ENCODE results near the gene GPRC5C. TPM values are rescaled to one million over a fixed set of nuclear protein-coding genes. Genes with fewer than 3 reads are reported as not detected.
A peak's percentile ranks its signal among the peaks of the same experiment; 100 is the strongest.
"Not testable (repeated sequence)": the region's sequence is repeated elsewhere in the genome, so short reads cannot be mapped to it uniquely, and the experiment has no call there.

Gene GPRC5C
- total RNA-seq, 1 donor from 2014 or later: 62.9 TPM

DNA sequence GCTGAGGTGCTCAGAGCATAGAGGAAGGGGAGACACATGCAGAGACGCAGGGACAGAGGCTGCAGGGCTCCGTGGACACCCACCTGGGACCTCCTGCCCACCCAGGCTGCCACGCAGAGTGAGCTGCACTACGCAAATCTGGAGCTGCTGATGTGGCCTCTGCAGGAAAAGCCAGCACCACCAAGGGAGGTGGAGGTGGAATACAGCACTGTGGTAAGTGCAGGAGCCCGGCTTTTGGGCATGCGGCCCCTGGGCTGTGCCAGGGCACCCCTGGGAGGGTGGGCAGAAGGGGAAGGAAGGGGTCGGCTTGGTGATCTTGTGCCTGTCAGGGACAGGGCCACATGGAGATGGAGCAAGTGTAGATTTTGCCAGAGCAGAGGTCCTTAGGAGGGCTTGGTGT lies 49.7 kb downstream of the GPRC5C start:
- DNase-seq (ENCODE audit: low spot score) (no peak), ATAC-seq (no peak)
- intact Hi-C loops (cut with DNase I): no loop called here

GRCh38 chr17:74484066-74484465 lies 52.2 kb downstream of the GPRC5C start:
- ATAC-seq (no peak), DNase-seq (ENCODE audit: low spot score) (no peak)
- intact Hi-C loops (cut with DNase I): no loop called here

- DNase-seq (ENCODE audit: low spot score) (no peak), ATAC-seq (no peak)
- intact Hi-C loops (cut with DNase I): no loop called here
Observed at GRCh38 chr17:74485022-74485743, 53.3 kb downstream of the GPRC5C start.

GRCh38 chr17:74485841-74486240 lies 54.0 kb downstream of the GPRC5C start:
- DNase-seq (ENCODE audit: low spot score) (no peak), ATAC-seq (no peak)
- intact Hi-C loops (cut with DNase I): no loop called here

GRCh38 chr17:74488276-74488675 lies 56.4 kb downstream of the GPRC5C start:
- intact Hi-C loops (cut with DNase I): not testable (repeated sequence)

DNA sequence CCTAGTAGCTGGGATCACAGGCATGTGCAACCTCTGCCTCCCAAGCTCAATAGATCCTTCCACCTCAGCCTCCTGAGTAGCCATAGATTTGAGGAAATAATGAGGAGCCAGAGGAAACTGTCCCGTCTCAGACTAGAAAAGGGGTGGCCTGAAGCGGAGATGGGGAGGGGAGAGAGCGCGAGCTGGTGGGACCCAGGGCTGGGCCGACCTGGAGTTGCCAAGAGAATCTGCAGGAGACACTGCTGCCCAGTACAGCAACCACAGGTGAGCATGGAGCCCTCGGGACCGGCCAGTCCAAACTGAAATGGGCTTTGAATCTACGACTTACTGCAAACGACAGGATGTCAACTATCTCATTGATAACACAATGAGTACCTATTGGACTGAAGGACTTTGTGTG lies 58.8 kb downstream of the GPRC5C start:
- intact Hi-C loops (cut with DNase I): no loop called here
- ATAC-seq (no peak), DNase-seq (ENCODE audit: low spot score) (no peak)

More at GRCh38 chr17:74488276-74488675, 56.4 kb downstream of the GPRC5C start:
- DNase-seq (ENCODE audit: low spot score); ATAC-seq: not testable (repeated sequence)

DNA sequence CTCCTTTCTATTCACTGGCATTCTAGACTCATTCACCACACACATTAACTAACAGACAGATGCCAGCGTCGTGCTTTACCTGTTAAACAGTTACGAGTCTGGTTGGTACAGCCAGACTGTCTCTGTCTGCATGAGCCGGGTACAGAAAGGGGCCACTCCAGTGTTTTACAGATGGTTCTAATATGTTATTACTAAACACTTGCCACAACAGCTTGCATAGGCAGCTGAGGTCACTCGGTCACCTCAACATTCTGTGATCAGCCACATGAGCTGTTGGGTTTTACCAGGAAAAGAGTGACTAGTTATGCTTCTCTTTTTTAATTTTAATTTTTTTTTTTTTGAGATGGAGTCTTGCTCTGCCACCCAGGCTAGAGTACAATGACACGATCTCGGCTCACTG lies 59.7 kb downstream of the GPRC5C start:
- intact Hi-C loops (cut with DNase I): no loop called here
- no peak for ATAC-seq
- DNase-seq (ENCODE audit: low spot score): no peak

- intact Hi-C loops (cut with DNase I): no loop called here
- peak; percentile 79 for DNase-seq (ENCODE audit: low spot score)
- peak; percentile 81 for ATAC-seq
Observed at GRCh38 chr17:74493331-74493833, 61.5 kb downstream of the GPRC5C start.

Other genes starting within 250 kb of the GPRC5C start
- gene RPL38, start 228.4 kb upstream of the GPRC5C start, total RNA-seq: 796 TPM
- gene TTYH2, start 218.5 kb upstream of the GPRC5C start, total RNA-seq: 46.7 TPM
- not detected for gene DNAI2, start 157.9 kb upstream of the GPRC5C start, total RNA-seq
- 55.2 TPM for gene KIF19, start 105.9 kb upstream of the GPRC5C start, total RNA-seq
- gene BTBD17, start 70.2 kb upstream of the GPRC5C start, total RNA-seq: not detected
- gene GPR142, start 64.6 kb upstream of the GPRC5C start, total RNA-seq: 1.1 TPM
- 13.0 TPM for gene CD300A, start 34.5 kb downstream of the GPRC5C start, total RNA-seq
- 1.2 TPM for gene CD300LB, start 99.4 kb downstream of the GPRC5C start, total RNA-seq
- 1.7 TPM for gene CD300C, start 114.0 kb downstream of the GPRC5C start, total RNA-seq
- not detected for gene CD300H, start 135.4 kb downstream of the GPRC5C start, total RNA-seq
- gene CD300LD, start 160.2 kb downstream of the GPRC5C start, total RNA-seq: not detected
- gene CD300E, start 191.7 kb downstream of the GPRC5C start, total RNA-seq: 3.8 TPM